A673 (cell line): ENCODE measurements around the gene VSTM4.

Experiments used
- CTCF ChIP-seq: fragments of 300-800, 200-600 bp; sonication (generic); conservative IDR thresholded peaks from 2 replicates; pipeline ENCODE4 v1.5.1; 2017; ENCODE audit warnings: low read depth, mild to moderate bottlenecking, antibody characterized with exemption, low read length, moderate library complexity, mixed read lengths
- EZH2 ChIP-seq: fragments of 200-600 bp; sonication (generic); IDR thresholded peaks from 2 replicates; pipeline ENCODE4 v1.6.1; 2017; ENCODE audit warnings: borderline replicate concordance, low read depth, mild to moderate bottlenecking, mixed read lengths, antibody characterized with exemption, low read length; ENCODE audit not compliant: poor library complexity, severe bottlenecking

- TF ChIP-seq CTCF (no peak), EZH2 (no peak)
These were observed 11.0 kb downstream of the VSTM4 start for GRCh38 chr10:49104323-49104722.
